ENCODE measurements around the gene ZFP36L1. TPM values are rescaled to one million over a fixed set of nuclear protein-coding genes. Genes with fewer than 3 reads are reported as not detected.

Gene ZFP36L1
- total and polyA plus RNA-seq, 9 of the 15 experiments (the other 6 are each of a cell fraction or from before 2014, with no cell fraction given), result 1.3 to 26.6 (median 3.7) TPM

GRCh38 chr14:68757618-68758081 lies 35.2 kb downstream of the ZFP36L1 start (continued):
- TF ChIP-seq MAX (CRISPR knock-in tag; IDR thresholded peaks at IDR 0.05) (peak; percentile 58), CREM (IDR thresholded peaks at IDR 0.05; ENCODE audit: low read depth) (peak; percentile 34; the same call in 1 of the 2 replicates), NBN (IDR thresholded peaks at IDR 0.05; ENCODE audit: low read depth) (no peak), SMAD4 (CRISPR knock-in tag; conservative IDR thresholded peaks at IDR 0.05) (peak; percentile 60), PHF8 (IDR thresholded peaks at IDR 0.05; ENCODE audit: borderline replicate concordance, low read length) (no peak), HNRNPH1 (optimal IDR thresholded peaks at IDR 0.05; ENCODE audit: low read depth, low read length) (no peak), TCF7 (IDR thresholded peaks at IDR 0.05; ENCODE audit: borderline replicate concordance) (no peak), DMBX1 (CRISPR knock-in tag; IDR thresholded peaks at IDR 0.05; ENCODE audit: borderline replicate concordance) (peak; percentile 66), YY1 (IDR thresholded peaks at IDR 0.05; ENCODE audit: borderline replicate concordance in 1 of 3, control insufficient read depth in 1 of 3, extremely low read depth in 1 of 3, insufficient read depth in 3 of 3, insufficient read length in 1 of 3, insufficient replicate concordance in 2 of 3, low read depth in 1 of 3, low read length in 2 of 3) (peak in 1 of 3 experiments; percentile 34), ZBTB49 (CRISPR knock-in tag; IDR thresholded peaks at IDR 0.05; ENCODE audit: borderline replicate concordance) (no peak), TFAP4 (CRISPR knock-in tag; IDR thresholded peaks at IDR 0.05; ENCODE audit: borderline replicate concordance) (peak; percentile 74), REST (IDR thresholded peaks at IDR 0.05; ENCODE audit: borderline replicate concordance) (peak; percentile 24; the same call in 1 of the 2 replicates), REST (CRISPR knock-in tag; IDR thresholded peaks at IDR 0.05; ENCODE audit: low read depth) (no peak), THRB (CRISPR knock-in tag; conservative IDR thresholded peaks at IDR 0.05) (no peak)
